H9 (cell line): ENCODE measurements around the gene TRIL. TPM values are rescaled to one million over a fixed set of nuclear protein-coding genes. Genes with fewer than 3 reads are reported as not detected.

Experiments
- DNase-seq: peaks from one replicate; pipeline ENCODE4 v3.0.0-alpha.2; 2017
- H2AFZ ChIP-seq: one replicate; pipeline ENCODE4 v1.6.1; 2013; ENCODE audit warnings: mild to moderate bottlenecking, low read length, control low read depth, moderate library complexity
- H2AK5ac ChIP-seq: 2 replicates; pipeline ENCODE4 v1.6.1; 2013; ENCODE audit warnings: low read length, control low read depth, mixed read lengths; ENCODE audit not compliant: insufficient read length
- H2BK120ac ChIP-seq: one replicate; pipeline ENCODE4 v1.6.1; 2013; ENCODE audit warnings: low read depth, mild to moderate bottlenecking, low read length, control low read depth, inconsistent platforms; ENCODE audit not compliant: poor library complexity, severe bottlenecking
- H2BK12ac ChIP-seq: 2 replicates; pipeline ENCODE4 v1.6.1; 2013; ENCODE audit warnings: low read length, control low read depth, mixed read lengths, low read depth; ENCODE audit not compliant: insufficient read length
- H2BK15ac ChIP-seq: 2 replicates; pipeline ENCODE4 v1.6.1; 2013; ENCODE audit warnings: low read depth, low read length, control low read depth
- H2BK20ac ChIP-seq: one replicate; pipeline ENCODE4 v1.6.1; 2013; ENCODE audit warnings: low read depth, mild to moderate bottlenecking, low read length, control low read depth, inconsistent platforms; ENCODE audit not compliant: poor library complexity, severe bottlenecking
- H2BK5ac ChIP-seq: 2 replicates; pipeline ENCODE4 v1.6.1; 2013; ENCODE audit warnings: low read length, control low read depth, mixed read lengths; ENCODE audit not compliant: insufficient read length
- H3K14ac ChIP-seq: 2 replicates; pipeline ENCODE4 v1.6.1; 2013; ENCODE audit warnings: low read length, control low read depth; ENCODE audit not compliant: insufficient read depth
- H3K18ac ChIP-seq: 2 replicates; pipeline ENCODE4 v1.6.1; 2013; ENCODE audit warnings: low read depth, mild to moderate bottlenecking, mixed read lengths, low read length, control low read depth; ENCODE audit not compliant: insufficient read length
- H3K23ac ChIP-seq: 2 replicates; pipeline ENCODE4 v1.6.1; 2013; ENCODE audit warnings: low read length, control low read depth, mixed read lengths, low read depth; ENCODE audit not compliant: insufficient read length
- H3K23me2 ChIP-seq: 2 replicates; pipeline ENCODE4 v1.6.1; 2013; ENCODE audit warnings: low read depth, mild to moderate bottlenecking, mixed read lengths, low read length, control low read depth; ENCODE audit not compliant: insufficient read length, poor library complexity, severe bottlenecking
- H3K27ac ChIP-seq: 2 replicates; pipeline ENCODE4 v1.5.1; 2013; ENCODE audit warnings: low read length, control low read depth, mixed read lengths, low read depth; ENCODE audit not compliant: insufficient read length
- H3K27me3 ChIP-seq: 2 replicates; pipeline ENCODE4 v1.6.1; 2013; ENCODE audit warnings: low read length, control low read depth, inconsistent platforms; ENCODE audit not compliant: insufficient read depth
- H3K4ac ChIP-seq: 2 replicates; pipeline ENCODE4 v1.6.1; 2013; ENCODE audit warnings: low read depth, mild to moderate bottlenecking, control low read depth, inconsistent platforms, low read length, moderate library complexity
- H3K4me1 ChIP-seq: 2 replicates; pipeline ENCODE4 v1.6.1; 2013; ENCODE audit warnings: low read length, control low read depth, inconsistent platforms; ENCODE audit not compliant: insufficient read depth
- H3K4me2 ChIP-seq: 2 replicates; pipeline ENCODE4 v1.6.1; 2013; ENCODE audit warnings: low read length, control low read depth, mixed read lengths; ENCODE audit not compliant: insufficient read length, insufficient read depth
- H3K56ac ChIP-seq: 2 replicates; pipeline ENCODE4 v1.6.1; 2013; ENCODE audit warnings: low read depth, mild to moderate bottlenecking, mixed read lengths, low read length, control low read depth; ENCODE audit not compliant: insufficient read length
- H3K79me1 ChIP-seq: 2 replicates; pipeline ENCODE4 v1.6.1; 2013; ENCODE audit warnings: low read depth, mild to moderate bottlenecking, moderate library complexity, low read length, control low read depth, inconsistent platforms; ENCODE audit not compliant: insufficient read depth, poor library complexity, severe bottlenecking
- H3K79me2 ChIP-seq: 2 replicates; pipeline ENCODE4 v1.6.1; 2013; ENCODE audit warnings: low read length, control low read depth, inconsistent platforms; ENCODE audit not compliant: insufficient read depth
- H3K9ac ChIP-seq: 2 replicates; pipeline ENCODE4 v1.6.1; 2013; ENCODE audit warnings: low read length, control low read depth, mixed read lengths; ENCODE audit not compliant: insufficient read length; ENCODE audit errors: extremely low read depth
- H3K9me3 ChIP-seq: one replicate; pipeline ENCODE4 v1.6.1; 2013; ENCODE audit warnings: low read depth, low read length, inconsistent platforms; ENCODE audit not compliant: control insufficient read depth
- H3T11ph ChIP-seq: one replicate; pipeline ENCODE4 v1.6.1; 2013; ENCODE audit warnings: mild to moderate bottlenecking, low read length, control low read depth, inconsistent platforms
- H4K20me1 ChIP-seq: one replicate; pipeline ENCODE4 v1.6.1; 2013; ENCODE audit not compliant: control insufficient read depth, insufficient read length, insufficient read depth
- H4K5ac ChIP-seq: 2 replicates; pipeline ENCODE4 v1.6.1; 2013; ENCODE audit warnings: low read depth, mild to moderate bottlenecking, mixed read lengths, low read length, control low read depth; ENCODE audit not compliant: insufficient read length
- H4K8ac ChIP-seq: replicated peaks from 2 replicates; pipeline ENCODE4 v1.6.1; 2013; ENCODE audit warnings: low read length, control low read depth, mixed read lengths, low read depth; ENCODE audit not compliant: insufficient read length
- H4K91ac ChIP-seq: 2 replicates; pipeline ENCODE4 v1.6.1; 2013; ENCODE audit warnings: low read depth, mild to moderate bottlenecking, moderate library complexity, mixed read lengths, low read length, control low read depth; ENCODE audit not compliant: insufficient read length
- H3K27ac Mint-ChIP-seq, 3 experiments: 2 replicates in 2 of 3; 3 replicates in 1 of 3; pipeline ENCODE4 v1.8.0; 2020 to 2021; ENCODE audit warnings: mixed read lengths in 3 of 3, mild to moderate bottlenecking in 1 of 3, moderate library complexity in 1 of 3
- H3K27me3 Mint-ChIP-seq: 2 replicates; pipeline ENCODE4 v1.8.0; 2021; ENCODE audit warnings: low read depth, mild to moderate bottlenecking, moderate library complexity, mixed read lengths
- H3K36me3 Mint-ChIP-seq, 3 experiments: 2 replicates in 2 of 3; 3 replicates in 1 of 3; pipeline ENCODE4 v1.8.0; 2020 to 2021; ENCODE audit warnings: low read depth in 3 of 3, mixed read lengths in 3 of 3; ENCODE audit not compliant: insufficient read depth in 1 of 3
- H3K4me1 Mint-ChIP-seq, 2 experiments: 2 replicates each; pipeline ENCODE4 v1.8.0; 2020; ENCODE audit warnings: mixed read lengths in 2 of 2
- H3K4me3 Mint-ChIP-seq, 2 experiments: 2 replicates in 1 of 2; 3 replicates in 1 of 2; pipeline ENCODE4 v1.8.0; 2020 to 2021; ENCODE audit warnings: mild to moderate bottlenecking in 2 of 2, mixed read lengths in 2 of 2, moderate library complexity in 1 of 2
- H3K9me3 Mint-ChIP-seq, 2 experiments: 2 replicates in 1 of 2; 3 replicates in 1 of 2; pipeline ENCODE4 v1.8.0; 2020; ENCODE audit warnings: mild to moderate bottlenecking in 2 of 2, mixed read lengths in 2 of 2, moderate library complexity in 1 of 2
- WGBS: extraction: QIAGEN DNeasy Blood & Tissue Kit; methylation state at CpG from one replicate; pipeline ENCODE4 v1.1.7; 2013; ENCODE audit warnings: missing lambda C conversion rate, low lambda C conversion rate, mixed read lengths; ENCODE audit not compliant: insufficient read length; ENCODE audit errors: extremely low coverage; 5-methylcytosine and 5-hydroxymethylcytosine counted together
- total RNA-seq: library from RNA; stranded (reverse); gene quantifications from 2 replicates; pipeline ENCODE4 v1.2.1, GENCODE V29; 2021
- TF ChIP-seq, protein P1 (sequence below): fragments of 200-600 bp; sonication (generic); conservative IDR thresholded peaks from 3 replicates; pipeline ENCODE4 v1.8.0; 2021; ENCODE audit warnings: antibody characterized with exemption, mild to moderate bottlenecking

Gene TRIL
- total RNA-seq, 1 experiment from 2014 or later, result 3.1 TPM

DNA sequence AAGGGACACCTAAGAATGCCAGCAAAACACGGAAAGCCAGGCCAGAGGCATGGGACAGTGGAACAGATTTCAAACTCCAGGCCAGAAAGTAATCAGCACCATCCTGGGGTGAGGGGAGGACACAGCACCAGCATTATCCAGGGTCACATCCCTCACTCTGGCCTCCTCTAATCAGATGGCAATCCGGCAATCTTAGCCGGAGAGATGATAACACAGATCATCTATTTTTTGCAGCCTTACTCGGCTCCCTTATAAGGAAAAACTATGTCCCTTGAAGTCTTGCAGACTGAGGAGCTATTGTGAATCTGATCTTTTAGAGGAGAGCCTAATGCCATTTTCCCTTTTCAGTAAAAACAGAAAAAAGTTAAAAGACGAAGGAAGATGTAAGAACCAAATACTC lies 16.5 kb downstream of the TRIL start:
- H3K23me2 ChIP-seq, result no peaks in the 10 kb centered on the region
- H2AK5ac ChIP-seq, result no peak overlapping the region
- no peak overlapping the region for H4K91ac ChIP-seq
- peaks cover 0 to 4% of the 10 kb centered on the region in 2 experiments; a peak in 2 of 5 replicates for H3K9me3 Mint-ChIP-seq
- DNase-seq, result no peak
- no peaks in the 10 kb centered on the region for H3K27me3 ChIP-seq
- no peaks in the 10 kb centered on the region for H3K79me2 ChIP-seq
- no peak overlapping the region for H3K4me2 ChIP-seq
- H3K4me1 ChIP-seq, result no peaks in the 10 kb centered on the region
- H3K56ac ChIP-seq, result no peak overlapping the region
- no peaks in the 10 kb centered on the region for H3K79me1 ChIP-seq
- no peak overlapping the region for H4K5ac ChIP-seq
- H3K27me3 Mint-ChIP-seq, result no peaks in the 10 kb centered on the region; the same call in 1 of the 2 replicates
- H3K18ac ChIP-seq, result no peak overlapping the region
- H3T11ph ChIP-seq, result no peak overlapping the region
- no peak overlapping the region for H2BK120ac ChIP-seq
- no peaks in the 10 kb centered on the region for H4K20me1 ChIP-seq
- no peak overlapping the region for H3K4me3 Mint-ChIP-seq
- no peak overlapping the region for H2BK5ac ChIP-seq
- H3K4ac ChIP-seq, result no peak overlapping the region
- H3K9me3 ChIP-seq, result no peaks in the 10 kb centered on the region
- H3K9ac ChIP-seq, result no peak overlapping the region
- H3K14ac ChIP-seq, result no peak overlapping the region
- TF ChIP-seq, protein P1, sequence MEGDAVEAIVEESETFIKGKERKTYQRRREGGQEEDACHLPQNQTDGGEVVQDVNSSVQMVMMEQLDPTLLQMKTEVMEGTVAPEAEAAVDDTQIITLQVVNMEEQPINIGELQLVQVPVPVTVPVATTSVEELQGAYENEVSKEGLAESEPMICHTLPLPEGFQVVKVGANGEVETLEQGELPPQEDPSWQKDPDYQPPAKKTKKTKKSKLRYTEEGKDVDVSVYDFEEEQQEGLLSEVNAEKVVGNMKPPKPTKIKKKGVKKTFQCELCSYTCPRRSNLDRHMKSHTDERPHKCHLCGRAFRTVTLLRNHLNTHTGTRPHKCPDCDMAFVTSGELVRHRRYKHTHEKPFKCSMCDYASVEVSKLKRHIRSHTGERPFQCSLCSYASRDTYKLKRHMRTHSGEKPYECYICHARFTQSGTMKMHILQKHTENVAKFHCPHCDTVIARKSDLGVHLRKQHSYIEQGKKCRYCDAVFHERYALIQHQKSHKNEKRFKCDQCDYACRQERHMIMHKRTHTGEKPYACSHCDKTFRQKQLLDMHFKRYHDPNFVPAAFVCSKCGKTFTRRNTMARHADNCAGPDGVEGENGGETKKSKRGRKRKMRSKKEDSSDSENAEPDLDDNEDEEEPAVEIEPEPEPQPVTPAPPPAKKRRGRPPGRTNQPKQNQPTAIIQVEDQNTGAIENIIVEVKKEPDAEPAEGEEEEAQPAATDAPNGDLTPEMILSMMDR, result no peak
- H2BK20ac ChIP-seq, result no peak overlapping the region
- no peaks in the 10 kb centered on the region for H3K36me3 Mint-ChIP-seq
- H2AFZ ChIP-seq, result no peak overlapping the region
- no peak overlapping the region for H3K27ac Mint-ChIP-seq
- H4K8ac ChIP-seq, result no peak overlapping the region
- H3K4me1 Mint-ChIP-seq, result peaks cover 9 to 14% of the 10 kb centered on the region in 2 experiments
- H3K23ac ChIP-seq, result no peak overlapping the region
- no peak overlapping the region for H3K27ac ChIP-seq
- H2BK12ac ChIP-seq, result no peak overlapping the region
- no peak overlapping the region for H2BK15ac ChIP-seq
- no CpG with 5 or more reads among the region's 5 CpGs for WGBS
